ENCODE results near the gene ZNF664. TPM values are rescaled to one million over a fixed set of nuclear protein-coding genes. Genes with fewer than 3 reads are reported as not detected.

Gene ZNF664
- total RNA-seq, 4 donors from 2014 or later, result 16.3 to 41.5 (median 25.7) TPM

DNA sequence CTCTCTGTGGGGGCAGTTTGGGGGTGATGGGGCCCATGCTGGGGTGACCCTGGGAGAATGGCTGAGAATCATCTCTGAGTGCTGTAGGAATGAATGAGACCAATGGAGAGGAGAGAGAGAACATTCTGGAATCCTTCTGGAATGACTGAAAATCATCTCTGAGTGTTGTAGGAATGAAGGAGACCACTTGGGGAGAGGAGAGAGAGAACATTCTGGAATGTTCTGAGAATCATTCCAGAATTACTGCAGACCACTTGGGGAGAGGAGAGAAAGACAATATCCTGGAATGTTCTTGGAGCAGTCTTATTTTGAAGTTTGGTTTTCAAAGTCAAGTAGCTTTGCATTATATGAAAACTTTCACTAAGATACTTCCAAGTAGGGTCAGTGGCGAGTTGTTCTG, 64.3 kb downstream of the ZNF664 start:
- intact Hi-C loops (cut with DNase I; ENCODE audit: low total_unique reads), result loop anchor here (5.0 to 10.0 kb wide), 2 partner anchors 287 to 735 kb away; no protein-coding TSS in a partner anchor
- TF ChIP-seq, protein P1, sequence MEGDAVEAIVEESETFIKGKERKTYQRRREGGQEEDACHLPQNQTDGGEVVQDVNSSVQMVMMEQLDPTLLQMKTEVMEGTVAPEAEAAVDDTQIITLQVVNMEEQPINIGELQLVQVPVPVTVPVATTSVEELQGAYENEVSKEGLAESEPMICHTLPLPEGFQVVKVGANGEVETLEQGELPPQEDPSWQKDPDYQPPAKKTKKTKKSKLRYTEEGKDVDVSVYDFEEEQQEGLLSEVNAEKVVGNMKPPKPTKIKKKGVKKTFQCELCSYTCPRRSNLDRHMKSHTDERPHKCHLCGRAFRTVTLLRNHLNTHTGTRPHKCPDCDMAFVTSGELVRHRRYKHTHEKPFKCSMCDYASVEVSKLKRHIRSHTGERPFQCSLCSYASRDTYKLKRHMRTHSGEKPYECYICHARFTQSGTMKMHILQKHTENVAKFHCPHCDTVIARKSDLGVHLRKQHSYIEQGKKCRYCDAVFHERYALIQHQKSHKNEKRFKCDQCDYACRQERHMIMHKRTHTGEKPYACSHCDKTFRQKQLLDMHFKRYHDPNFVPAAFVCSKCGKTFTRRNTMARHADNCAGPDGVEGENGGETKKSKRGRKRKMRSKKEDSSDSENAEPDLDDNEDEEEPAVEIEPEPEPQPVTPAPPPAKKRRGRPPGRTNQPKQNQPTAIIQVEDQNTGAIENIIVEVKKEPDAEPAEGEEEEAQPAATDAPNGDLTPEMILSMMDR (IDR thresholded peaks at IDR 0.05), result no peak
- TF ChIP-seq POLR2A (IDR thresholded peaks at IDR 0.05), result no peak
- WGBS, 2 donors, result 100% methylated on average over 1 of the region's 1 CpG

DNA sequence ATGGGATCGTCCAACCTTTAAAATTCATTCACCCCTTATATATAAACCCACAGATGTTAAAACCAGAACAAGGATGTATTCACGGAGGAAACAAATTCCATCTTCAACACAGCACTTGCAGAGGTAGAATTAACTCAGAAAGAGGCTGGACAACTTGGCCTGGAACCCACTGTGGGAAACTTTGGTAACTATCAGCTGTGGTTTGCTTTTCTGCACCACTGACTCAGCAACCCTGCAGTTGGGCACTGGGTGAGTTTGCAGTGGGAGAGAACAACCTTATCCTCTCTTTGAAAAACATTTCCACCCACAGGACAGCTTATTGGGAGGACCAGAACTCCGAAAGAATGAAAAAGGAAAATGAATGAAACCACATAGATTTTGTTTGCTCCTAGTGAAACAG, 66.3 kb downstream of the ZNF664 start:
- intact Hi-C loops (cut with DNase I; ENCODE audit: low total_unique reads), result loop anchor here (5.0 to 10.0 kb wide), 2 partner anchors 286 to 733 kb away; no protein-coding TSS in a partner anchor
- TF ChIP-seq, protein P1 (IDR thresholded peaks at IDR 0.05), result no peak
- TF ChIP-seq POLR2A (IDR thresholded peaks at IDR 0.05), result no peak
- no peak for DNase-seq (ENCODE audit: low spot score in 2 of 2)
- 63 to 70% methylated on average over 3 of the region's 3 CpGs for WGBS, 2 donors
- H3K4me3 ChIP-seq (ENCODE audit: low read depth, poor library complexity, severe bottlenecking), result no peak overlapping the region

More for the DNA sequence above, 64.3 kb downstream of the ZNF664 start:
- H3K4me3 ChIP-seq (ENCODE audit: low read depth, poor library complexity, severe bottlenecking), result no peak overlapping the region
- DNase-seq (ENCODE audit: low spot score in 2 of 2), result no peak

DNA sequence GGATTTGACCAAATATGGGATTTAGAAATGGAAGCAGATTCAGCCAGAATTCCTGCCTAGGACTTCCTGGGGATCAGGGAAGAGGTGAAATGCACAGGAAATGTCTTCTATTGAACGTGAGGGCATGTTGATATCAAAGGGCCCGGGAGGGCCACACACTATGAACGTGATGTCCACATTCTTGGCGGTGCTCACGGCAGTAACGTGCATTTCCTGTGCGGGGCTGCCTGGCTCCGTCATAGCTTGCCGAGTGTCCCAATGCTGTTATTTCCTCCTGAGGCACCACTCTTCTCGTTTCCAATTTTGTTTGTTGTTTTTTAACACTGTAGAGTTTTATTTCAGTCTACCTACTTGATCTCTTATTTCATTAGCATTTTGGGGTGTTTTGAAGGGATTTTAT, 67.3 kb downstream of the ZNF664 start:
- TF ChIP-seq, protein P1 (IDR thresholded peaks at IDR 0.05), result no peak
- TF ChIP-seq POLR2A (IDR thresholded peaks at IDR 0.05), result no peak
- 66 to 78% methylated on average over 10 of the region's 10 CpGs for WGBS, 2 donors
- no peak for DNase-seq (ENCODE audit: low spot score in 2 of 2)
- intact Hi-C loops (cut with DNase I; ENCODE audit: low total_unique reads), result no loop called here
- H3K4me3 ChIP-seq (ENCODE audit: low read depth, poor library complexity, severe bottlenecking), result no peak overlapping the region

DNA sequence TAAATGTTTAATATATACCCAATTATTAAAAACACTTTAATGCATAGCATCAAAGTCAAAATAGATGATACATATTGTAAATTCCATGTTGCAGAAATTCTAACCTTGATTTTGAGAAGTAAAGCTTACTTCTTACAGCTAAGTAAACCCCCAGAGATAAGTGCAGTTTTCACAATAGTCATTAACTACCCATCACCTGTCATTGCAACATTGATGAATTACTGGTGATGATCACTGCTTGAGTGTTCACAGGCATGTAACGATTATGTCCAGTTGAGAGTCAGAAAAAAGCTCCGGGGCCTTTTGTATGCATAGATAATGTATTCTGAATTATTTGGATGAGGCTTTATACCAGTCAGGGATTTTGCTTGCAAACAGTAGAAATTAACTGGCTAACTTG, 67.7 kb downstream of the ZNF664 start:
- intact Hi-C loops (cut with DNase I; ENCODE audit: low total_unique reads), result no loop called here

DNA sequence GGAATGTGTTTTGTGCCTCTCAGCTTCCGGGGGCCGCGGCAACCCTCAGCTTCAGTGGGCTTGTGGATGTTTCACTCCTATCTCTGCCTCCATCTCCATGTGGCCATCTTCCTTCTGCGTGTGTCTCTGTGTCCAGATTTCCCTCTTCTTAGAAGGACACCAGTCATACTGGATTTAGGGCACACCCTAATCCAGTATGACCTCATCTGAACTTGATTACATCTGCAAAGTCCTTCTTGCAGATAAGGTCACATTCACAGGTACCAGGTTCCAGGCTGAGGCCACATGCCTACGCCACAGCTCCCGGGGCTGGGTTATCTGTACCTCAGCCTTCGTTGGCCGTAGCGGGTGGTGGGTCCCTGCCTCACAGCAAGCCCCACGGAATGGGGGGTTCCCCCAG, 68.9 kb downstream of the ZNF664 start:
- intact Hi-C loops (cut with DNase I; ENCODE audit: low total_unique reads), result no loop called here
- no peak overlapping the region for H3K4me3 ChIP-seq (ENCODE audit: low read depth, poor library complexity, severe bottlenecking)
- TF ChIP-seq POLR2A (IDR thresholded peaks at IDR 0.05), result no peak
- TF ChIP-seq, protein P1 (IDR thresholded peaks at IDR 0.05), result no peak
- DNase-seq (ENCODE audit: low spot score in 2 of 2), result no peak
- WGBS, 2 donors, result 90 to 97% methylated on average over 10 of the region's 10 CpGs

More for the DNA sequence above, 67.7 kb downstream of the ZNF664 start:
- 77 to 83% methylated on average over 2 of the region's 2 CpGs for WGBS, 2 donors
- DNase-seq (ENCODE audit: low spot score in 2 of 2), result no peak
- no peak overlapping the region for H3K4me3 ChIP-seq (ENCODE audit: low read depth, poor library complexity, severe bottlenecking)
- TF ChIP-seq POLR2A (IDR thresholded peaks at IDR 0.05), result no peak
- TF ChIP-seq, protein P1 (IDR thresholded peaks at IDR 0.05), result no peak

DNA sequence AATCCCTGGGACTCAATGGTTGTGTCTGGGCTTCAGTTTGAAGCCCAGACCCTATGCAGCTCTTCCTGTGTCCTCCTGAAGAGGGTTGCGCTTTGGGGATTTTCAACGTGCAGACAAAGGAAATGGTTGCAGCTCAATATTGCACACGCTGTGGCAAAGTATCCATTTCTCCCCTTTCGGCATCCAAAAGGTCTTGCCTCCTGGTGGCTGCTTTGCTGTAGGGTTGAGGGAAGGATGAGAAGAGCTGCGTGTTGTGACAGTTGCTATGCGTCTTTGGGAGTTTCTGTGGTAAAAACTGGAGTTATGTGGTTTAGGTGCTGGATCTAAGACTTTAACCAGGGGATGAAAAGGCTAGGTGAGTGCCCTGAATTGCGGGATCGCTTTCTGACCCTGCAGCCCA, 71.0 kb downstream of the ZNF664 start:
- DNase-seq (ENCODE audit: low spot score in 2 of 2), result no peak
- no peak overlapping the region for H3K4me3 ChIP-seq (ENCODE audit: low read depth, poor library complexity, severe bottlenecking)
- intact Hi-C loops (cut with DNase I; ENCODE audit: low total_unique reads), result no loop called here
- no peak for TF ChIP-seq POLR2A (IDR thresholded peaks at IDR 0.05)
- TF ChIP-seq, protein P1 (IDR thresholded peaks at IDR 0.05), result no peak
- WGBS, 2 donors, result 88% methylated on average over 8 of the region's 8 CpGs

Data from lower leg skin (tissue), 4 donors.